ENCODE data around the gene LRCOL1. TPM values are rescaled to one million over a fixed set of nuclear protein-coding genes. Genes with fewer than 3 reads are reported as not detected.

LRCOL1 gene
- total and polyA plus RNA-seq, 7 donors: 0.49 to 1.4 (median 0.55) TPM; not detected in 4

GRCh38 chr12:132606927-132607326, 3.5 kb downstream of the LRCOL1 start:
- no peaks in the 10 kb centered on the region for H3K36me3 ChIP-seq
- H3K4me1 ChIP-seq: peaks cover 0 to 12% (median 5%) of the 10 kb centered on the region in 4 donors
- H3K9me3 ChIP-seq: peaks cover 0 to 4% (median 0%) of the 10 kb centered on the region in 4 donors
- intact Hi-C loops (cut with DNase I): no loop called here
- H3K27ac ChIP-seq: no peak overlapping the region
- 87 to 92% methylated on average over 19 of the region's 19 CpGs for WGBS, 2 donors
- no peak for TF ChIP-seq POLR2AphosphoS5 (IDR thresholded peaks at IDR 0.05)
- TF ChIP-seq POLR2A (IDR thresholded peaks at IDR 0.05): no peak
- no peak for TF ChIP-seq EP300 (IDR thresholded peaks at IDR 0.05)
- TF ChIP-seq CTCF (IDR thresholded peaks at IDR 0.05): no peak
- no peak overlapping the region for H3K4me3 ChIP-seq
- H3K27me3 ChIP-seq: peaks cover 9 to 91% (median 66%) of the 10 kb centered on the region in 3 donors
- DNase-seq: no peak

- H3K4me1 ChIP-seq: peaks cover 0 to 12% (median 5%) of the 10 kb centered on the region in 4 donors
- H3K36me3 ChIP-seq: no peaks in the 10 kb centered on the region
- peaks cover 9 to 88% (median 66%) of the 10 kb centered on the region in 3 donors for H3K27me3 ChIP-seq
- H3K27ac ChIP-seq: no peak overlapping the region
- H3K9me3 ChIP-seq: peaks cover 0 to 4% (median 0%) of the 10 kb centered on the region in 4 donors
- intact Hi-C loops (cut with DNase I): no loop called here
- TF ChIP-seq POLR2A (IDR thresholded peaks at IDR 0.05): no peak
- TF ChIP-seq CTCF (IDR thresholded peaks at IDR 0.05): no peak
- no peak for TF ChIP-seq POLR2AphosphoS5 (IDR thresholded peaks at IDR 0.05)
- TF ChIP-seq EP300 (IDR thresholded peaks at IDR 0.05): no peak
- WGBS, 2 donors: 73 to 74% methylated on average over 16 of the region's 16 CpGs
- H3K4me3 ChIP-seq: no peak overlapping the region
- no peak for DNase-seq
Observed at GRCh38 chr12:132606466-132606865, 3.9 kb downstream of the LRCOL1 start.

- intact Hi-C loops (cut with DNase I): no loop called here
- Histone ChIP-seq H3K9me3 (no peaks in the 10 kb centered on the region), H3K36me3 (no peaks in the 10 kb centered on the region), H3K27me3 (peaks cover 11 to 82% (median 62%) of the 10 kb centered on the region in 3 donors), H3K4me1 (peaks cover 0 to 14% (median 7%) of the 10 kb centered on the region in 4 donors), H3K4me3 (no peak overlapping the region), H3K27ac (no peak overlapping the region)
- TF ChIP-seq CTCF (IDR thresholded peaks at IDR 0.05) (no peak), POLR2A (IDR thresholded peaks at IDR 0.05) (no peak), POLR2AphosphoS5 (IDR thresholded peaks at IDR 0.05) (no peak), EP300 (IDR thresholded peaks at IDR 0.05) (no peak)
- DNase-seq: no peak
- 88 to 90% methylated on average over 18 of the region's 18 CpGs for WGBS, 2 donors
Observed at GRCh38 chr12:132605892-132606291, 4.5 kb downstream of the LRCOL1 start.

GRCh38 chr12:132604668-132605441, 5.5 kb downstream of the LRCOL1 start:
- Histone ChIP-seq H3K4me1 (peaks cover 0 to 20% (median 11%) of the 10 kb centered on the region in 4 donors), H3K36me3 (no peaks in the 10 kb centered on the region), H3K27me3 (peaks cover 13 to 75% (median 52%) of the 10 kb centered on the region in 3 donors), H3K4me3 (no peak overlapping the region), H3K27ac (no peak overlapping the region), H3K9me3 (no peaks in the 10 kb centered on the region)
- intact Hi-C loops (cut with DNase I): no loop called here
- TF ChIP-seq EP300 (IDR thresholded peaks at IDR 0.05) (no peak), POLR2A (IDR thresholded peaks at IDR 0.05) (no peak), POLR2AphosphoS5 (IDR thresholded peaks at IDR 0.05) (no peak), CTCF (IDR thresholded peaks at IDR 0.05) (no peak)
- DNase-seq: no peak
- WGBS, 2 donors: 59 to 77% methylated on average over 16 of the region's 16 CpGs
